ENCODE results near the gene SSR2. TPM values are rescaled to one million over a fixed set of nuclear protein-coding genes. Genes with fewer than 3 reads are reported as not detected.
"Not testable (repeated sequence)": the region's sequence is repeated elsewhere in the genome, so short reads cannot be mapped to it uniquely, and the experiment has no call there.

Gene SSR2
- total RNA-seq, 2 donors from 2014 or later = 201 to 229 TPM

- 90% methylated on average over 6 of the region's 6 CpGs for WGBS
- intact Hi-C loops (cut with DNase I) = no loop called here
- Histone ChIP-seq H3K27ac (no peak overlapping the region), H3K4me1 (replicated peaks) (no peaks in the 10 kb centered on the region), H3K9me3 (no peaks in the 10 kb centered on the region), H3K4me3 (no peak overlapping the region), H3K36me3 (no peaks in the 10 kb centered on the region), H3K27me3 (replicated peaks; ENCODE audit: insufficient read depth) (no peaks in the 10 kb centered on the region)
- no peak for TF ChIP-seq POLR2AphosphoS5 (IDR thresholded peaks at IDR 0.05)
- TF ChIP-seq, protein P1, sequence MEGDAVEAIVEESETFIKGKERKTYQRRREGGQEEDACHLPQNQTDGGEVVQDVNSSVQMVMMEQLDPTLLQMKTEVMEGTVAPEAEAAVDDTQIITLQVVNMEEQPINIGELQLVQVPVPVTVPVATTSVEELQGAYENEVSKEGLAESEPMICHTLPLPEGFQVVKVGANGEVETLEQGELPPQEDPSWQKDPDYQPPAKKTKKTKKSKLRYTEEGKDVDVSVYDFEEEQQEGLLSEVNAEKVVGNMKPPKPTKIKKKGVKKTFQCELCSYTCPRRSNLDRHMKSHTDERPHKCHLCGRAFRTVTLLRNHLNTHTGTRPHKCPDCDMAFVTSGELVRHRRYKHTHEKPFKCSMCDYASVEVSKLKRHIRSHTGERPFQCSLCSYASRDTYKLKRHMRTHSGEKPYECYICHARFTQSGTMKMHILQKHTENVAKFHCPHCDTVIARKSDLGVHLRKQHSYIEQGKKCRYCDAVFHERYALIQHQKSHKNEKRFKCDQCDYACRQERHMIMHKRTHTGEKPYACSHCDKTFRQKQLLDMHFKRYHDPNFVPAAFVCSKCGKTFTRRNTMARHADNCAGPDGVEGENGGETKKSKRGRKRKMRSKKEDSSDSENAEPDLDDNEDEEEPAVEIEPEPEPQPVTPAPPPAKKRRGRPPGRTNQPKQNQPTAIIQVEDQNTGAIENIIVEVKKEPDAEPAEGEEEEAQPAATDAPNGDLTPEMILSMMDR (IDR thresholded peaks at IDR 0.05) = no peak
- no peak for TF ChIP-seq POLR2A (IDR thresholded peaks at IDR 0.05)
- DNase-seq (ENCODE audit: low spot score) = no peak
Measured at GRCh38 chr1:155990005-155990739, 30.6 kb downstream of the SSR2 start.

- peak; percentile 43 for DNase-seq (ENCODE audit: low spot score)
- Histone ChIP-seq H3K36me3 (no peaks in the 10 kb centered on the region), H3K27ac (no peak overlapping the region), H3K4me1 (replicated peaks) (no peaks in the 10 kb centered on the region), H3K27me3 (replicated peaks; ENCODE audit: insufficient read depth) (no peaks in the 10 kb centered on the region), H3K9me3 (no peaks in the 10 kb centered on the region), H3K4me3 (peak overlapping the region; percentile 10 to 12)
- intact Hi-C loops (cut with DNase I) = loop anchor here (2.0 kb wide), 1 partner anchor 51 kb away; no protein-coding TSS in a partner anchor
- WGBS = 23% methylated on average over 9 of the region's 9 CpGs
- TF ChIP-seq, protein P1 (IDR thresholded peaks at IDR 0.05) = peak; percentile 92 to 98 (median 94)
- TF ChIP-seq POLR2A (IDR thresholded peaks at IDR 0.05) = no peak
- peak; percentile 67 for TF ChIP-seq POLR2AphosphoS5 (IDR thresholded peaks at IDR 0.05)
Measured at GRCh38 chr1:155989242-155990004, 31.3 kb downstream of the SSR2 start.

GRCh38 chr1:155984903-155985645 lies 35.7 kb downstream of the SSR2 start:
- H3K4me1 ChIP-seq (replicated peaks); H3K27me3 ChIP-seq (replicated peaks; ENCODE audit: insufficient read depth); DNase-seq (ENCODE audit: low spot score); H3K9me3 ChIP-seq; H3K4me3 ChIP-seq; intact Hi-C loops (cut with DNase I); H3K27ac ChIP-seq; H3K36me3 ChIP-seq: not testable (repeated sequence)
- WGBS = 85% methylated on average over 11 of the region's 11 CpGs

GRCh38 chr1:155984341-155984740 lies 36.4 kb downstream of the SSR2 start:
- Histone ChIP-seq H3K9me3 (no peaks in the 10 kb centered on the region), H3K4me1 (replicated peaks) (no peaks in the 10 kb centered on the region), H3K27me3 (replicated peaks; ENCODE audit: insufficient read depth) (no peaks in the 10 kb centered on the region), H3K4me3 (no peak overlapping the region), H3K27ac (no peak overlapping the region), H3K36me3 (no peaks in the 10 kb centered on the region)
- TF ChIP-seq POLR2A (IDR thresholded peaks at IDR 0.05) (no peak), POLR2AphosphoS5 (IDR thresholded peaks at IDR 0.05) (no peak)
- TF ChIP-seq, protein P1 (IDR thresholded peaks at IDR 0.05) = no peak
- 51% methylated on average over 7 of the region's 7 CpGs for WGBS
- intact Hi-C loops (cut with DNase I) = no loop called here
- no peak for DNase-seq (ENCODE audit: low spot score)

Measured in prostate gland (tissue), 2 donors.